NCI-H1048 (cell line): ENCODE results near the gene RNU5D-1.
"Not testable (repeated sequence)": the region's sequence is repeated elsewhere in the genome, so short reads cannot be mapped to it uniquely, and the experiment has no call there.

ENCODE experiments used
- DNase-seq: peaks from one replicate; lab custom pipeline; 2025; lab: John Stamatoyannopoulos, UW

RNU5D-1 gene

GRCh38 chr1:44700573-44700972 is 30.4 kb downstream of the RNU5D-1 start:
- no peak for DNase-seq

GRCh38 chr1:44699375-44699774 is 31.6 kb downstream of the RNU5D-1 start:
- not testable (repeated sequence) for DNase-seq

- DNase-seq: no peak
Measured at GRCh38 chr1:44698138-44698537, 32.8 kb downstream of the RNU5D-1 start.

GRCh38 chr1:44696789-44697345 is 34.1 kb downstream of the RNU5D-1 start:
- no peak for DNase-seq

GRCh38 chr1:44696101-44696500 is 34.9 kb downstream of the RNU5D-1 start:
- no peak for DNase-seq

- DNase-seq: no peak
Measured at GRCh38 chr1:44695671-44696070, 35.3 kb downstream of the RNU5D-1 start.

- DNase-seq: no peak
Measured at GRCh38 chr1:44694863-44695478, 36.0 kb downstream of the RNU5D-1 start.

GRCh38 chr1:44693900-44694299 is 37.1 kb downstream of the RNU5D-1 start:
- DNase-seq: no peak

- no peak for DNase-seq
Measured at GRCh38 chr1:44693159-44693558, 37.8 kb downstream of the RNU5D-1 start.

GRCh38 chr1:44689447-44689765 is 41.6 kb downstream of the RNU5D-1 start:
- DNase-seq: no peak

GRCh38 chr1:44688760-44689446 is 42.1 kb downstream of the RNU5D-1 start:
- no peak for DNase-seq

- no peak for DNase-seq
Measured at GRCh38 chr1:44685881-44686280, 45.1 kb downstream of the RNU5D-1 start.

GRCh38 chr1:44685218-44685617 is 45.8 kb downstream of the RNU5D-1 start:
- no peak for DNase-seq

- DNase-seq: no peak
Measured at GRCh38 chr1:44684525-44684924, 46.4 kb downstream of the RNU5D-1 start.

GRCh38 chr1:44682883-44683265 is 48.1 kb downstream of the RNU5D-1 start:
- DNase-seq: no peak

- DNase-seq: no peak
Measured at GRCh38 chr1:44681905-44682882, 48.8 kb downstream of the RNU5D-1 start.
